Jurkat, Clone E6-1 (cell line): Measurements from ENCODE around the gene STARD10.

ENCODE experiments used
- DNase-seq: peaks from one replicate; pipeline ENCODE4 v3.0.0-alpha.2; 2011; ENCODE audit warnings: low read depth, low spot score
- H3K4me3 ChIP-seq: 2 replicates; pipeline ENCODE4 v1.5.1; 2011; ENCODE audit warnings: mild to moderate bottlenecking, low read length, control low read depth, moderate library complexity

Gene STARD10

GRCh38 chr11:72772059-72772458 is 21.8 kb downstream of the STARD10 start:
- no peak for DNase-seq

DNA sequence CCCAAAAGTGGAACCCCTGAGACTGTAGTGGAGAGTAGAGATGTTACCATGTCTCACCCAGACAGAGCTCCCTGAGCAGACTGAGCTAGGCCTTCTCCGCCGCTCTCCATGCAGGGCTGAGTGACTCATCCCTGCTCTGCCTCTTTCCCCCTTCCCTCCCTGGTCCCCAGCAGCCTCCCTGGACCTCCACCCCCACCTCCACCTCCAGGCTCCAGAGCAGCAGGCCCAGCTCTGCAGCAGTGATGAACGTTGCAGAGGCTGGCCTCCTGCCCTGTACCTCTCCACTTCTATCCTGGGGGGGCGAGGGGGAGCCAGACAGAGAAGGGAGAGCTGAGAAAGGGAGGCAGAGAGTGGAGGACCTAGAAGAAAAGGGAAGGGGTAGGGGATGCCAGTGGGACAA is 22.3 kb downstream of the STARD10 start:
- DNase-seq = no peak
- H3K4me3 ChIP-seq = no peak overlapping the region

More at GRCh38 chr11:72772059-72772458, 21.8 kb downstream of the STARD10 start:
- no peak overlapping the region for H3K4me3 ChIP-seq

DNA sequence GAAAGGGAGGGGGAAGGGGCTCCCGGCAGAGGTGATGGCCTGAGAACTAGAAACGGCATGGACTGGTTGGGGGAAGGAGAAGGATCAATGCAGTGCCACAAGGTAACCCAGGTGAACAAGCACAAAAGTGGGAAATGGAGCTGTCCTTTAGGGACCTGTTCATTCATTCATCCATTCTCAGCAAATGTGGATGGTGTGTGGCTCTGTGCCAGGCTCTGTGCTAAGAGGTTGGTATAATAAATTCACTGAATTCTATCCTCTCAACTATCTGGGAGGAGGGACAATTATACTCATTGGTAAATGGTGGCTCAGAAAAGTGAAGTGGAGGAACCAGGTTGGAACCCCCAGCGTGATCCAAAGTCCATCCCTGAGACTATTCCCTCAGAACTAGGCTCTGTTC is 23.0 kb downstream of the STARD10 start:
- no peak for DNase-seq
- no peak overlapping the region for H3K4me3 ChIP-seq

GRCh38 chr11:72769680-72770079 is 24.2 kb downstream of the STARD10 start:
- DNase-seq = no peak
- H3K4me3 ChIP-seq = no peak overlapping the region

DNA sequence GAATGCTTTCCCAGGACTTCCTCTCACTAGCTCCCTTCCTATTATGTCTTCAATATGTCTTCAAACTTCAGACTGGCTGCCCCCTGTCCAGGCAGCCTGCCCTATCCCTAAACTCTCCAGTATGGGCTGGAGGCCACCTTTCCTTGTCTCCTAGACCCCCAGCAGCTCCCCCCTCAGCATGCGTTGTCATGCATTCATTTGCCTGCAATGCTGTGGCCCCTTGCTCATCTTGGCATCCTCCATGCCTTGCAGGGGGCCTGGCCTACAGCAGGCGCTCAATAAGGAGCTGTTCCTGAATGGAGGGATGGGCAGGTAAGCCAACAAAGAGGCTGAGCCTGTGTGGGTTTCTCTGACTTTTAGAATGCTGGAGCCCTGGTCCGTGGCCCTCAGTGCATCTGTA is 25.3 kb downstream of the STARD10 start:
- no peak overlapping the region for H3K4me3 ChIP-seq
- DNase-seq = no peak

DNA sequence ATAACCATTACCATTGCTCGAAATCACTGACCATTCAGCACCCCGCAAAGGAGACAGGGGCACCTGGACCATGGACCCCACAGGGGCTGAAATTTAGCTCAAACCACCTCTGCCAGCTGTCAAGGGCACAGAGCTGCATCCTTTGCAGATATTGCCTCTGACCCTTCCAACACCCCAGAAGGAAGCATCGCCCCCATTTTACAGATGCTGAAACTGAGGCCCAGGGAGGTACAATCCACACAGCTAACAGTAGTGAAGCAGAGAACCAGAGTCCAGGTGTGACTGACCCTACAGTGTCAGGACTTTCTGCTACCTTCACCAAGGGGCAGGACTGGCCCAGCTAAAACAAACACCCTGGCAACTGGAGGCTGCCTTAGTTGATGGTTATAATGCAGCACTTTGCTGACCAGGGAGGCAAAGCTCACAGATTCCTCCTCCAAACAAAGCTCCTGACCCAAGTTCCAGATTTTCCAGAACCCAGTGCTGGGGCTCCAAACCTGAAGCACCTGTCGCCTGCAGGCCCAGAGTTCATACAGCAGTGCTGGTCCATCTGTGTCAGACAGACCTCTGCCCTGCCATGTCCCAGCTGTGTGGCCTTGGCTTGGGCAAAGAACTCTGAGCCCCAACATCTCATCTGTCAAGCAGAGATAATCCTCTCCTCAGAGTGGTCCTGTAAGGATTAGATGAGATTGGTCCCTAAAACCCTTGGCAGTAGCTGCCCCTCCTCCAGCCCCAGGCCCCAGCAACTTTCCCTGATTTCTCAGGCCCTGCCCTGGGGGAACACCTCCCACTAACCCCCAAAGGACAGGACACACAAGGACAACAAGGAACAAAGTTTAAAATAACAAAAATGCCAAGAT is 26.4 kb downstream of the STARD10 start:
- no peak overlapping the region for H3K4me3 ChIP-seq
- DNase-seq = no peak

DNA sequence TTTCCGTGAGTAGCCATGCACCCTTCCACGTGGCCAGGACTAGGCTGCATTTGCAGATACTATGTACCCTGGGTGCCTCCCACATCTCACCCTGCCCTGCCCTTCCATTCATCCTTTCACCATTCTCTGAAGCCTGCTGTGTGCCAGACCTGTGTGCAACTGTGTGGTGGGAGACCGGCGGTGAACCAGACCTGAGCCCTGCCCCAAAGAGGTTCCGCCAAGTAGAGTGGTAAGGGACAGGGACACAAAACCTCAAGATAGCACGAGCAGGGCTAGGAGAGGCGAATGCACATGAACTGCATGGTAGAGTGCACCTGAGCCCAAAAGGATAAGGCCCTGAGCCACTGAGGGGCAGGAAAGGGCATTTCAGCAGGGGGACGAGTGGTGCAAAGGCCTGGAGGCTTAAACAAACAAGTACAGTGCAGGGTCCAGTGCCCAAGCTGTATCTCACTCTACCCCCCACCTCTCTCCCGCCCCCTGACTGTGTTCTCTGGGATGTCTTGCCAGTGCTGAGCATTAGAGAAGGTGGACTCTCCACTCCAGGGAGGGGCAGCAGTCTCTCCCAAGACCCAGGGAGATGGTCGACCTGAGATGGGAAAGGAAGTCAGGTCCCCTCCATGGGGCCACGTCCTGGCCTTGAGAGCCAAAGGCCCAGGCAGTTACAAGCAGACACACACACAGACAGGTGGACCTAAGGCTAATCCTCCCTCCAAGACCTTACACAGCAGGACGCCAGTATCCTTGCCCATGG is 27.5 kb downstream of the STARD10 start:
- no peak overlapping the region for H3K4me3 ChIP-seq
- no peak for DNase-seq

DNA sequence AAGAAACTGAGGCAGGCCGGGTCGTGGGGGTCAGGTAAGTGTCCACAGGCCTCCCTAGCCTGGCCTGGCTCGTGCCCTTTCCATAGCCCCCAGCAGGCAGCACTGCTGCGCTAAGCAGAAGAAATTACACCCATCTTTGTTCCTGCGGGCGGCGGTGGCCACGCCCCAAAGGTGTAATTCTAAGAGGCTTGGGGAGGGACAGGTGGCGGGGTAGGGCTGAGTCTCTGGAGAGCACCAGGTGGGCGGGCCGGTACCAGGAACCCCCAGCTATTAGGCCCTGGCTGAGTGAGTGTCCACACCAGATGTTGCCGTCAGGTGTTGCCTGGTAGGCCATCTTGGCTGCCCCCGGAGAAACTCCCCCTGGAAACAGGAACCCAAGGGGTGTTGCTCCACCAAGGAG is 29.3 kb downstream of the STARD10 start:
- no peak for DNase-seq
- no peak overlapping the region for H3K4me3 ChIP-seq

- no peak for DNase-seq
- H3K4me3 ChIP-seq = no peak overlapping the region
Observed at GRCh38 chr11:72763823-72764222, 30.0 kb downstream of the STARD10 start.

DNA sequence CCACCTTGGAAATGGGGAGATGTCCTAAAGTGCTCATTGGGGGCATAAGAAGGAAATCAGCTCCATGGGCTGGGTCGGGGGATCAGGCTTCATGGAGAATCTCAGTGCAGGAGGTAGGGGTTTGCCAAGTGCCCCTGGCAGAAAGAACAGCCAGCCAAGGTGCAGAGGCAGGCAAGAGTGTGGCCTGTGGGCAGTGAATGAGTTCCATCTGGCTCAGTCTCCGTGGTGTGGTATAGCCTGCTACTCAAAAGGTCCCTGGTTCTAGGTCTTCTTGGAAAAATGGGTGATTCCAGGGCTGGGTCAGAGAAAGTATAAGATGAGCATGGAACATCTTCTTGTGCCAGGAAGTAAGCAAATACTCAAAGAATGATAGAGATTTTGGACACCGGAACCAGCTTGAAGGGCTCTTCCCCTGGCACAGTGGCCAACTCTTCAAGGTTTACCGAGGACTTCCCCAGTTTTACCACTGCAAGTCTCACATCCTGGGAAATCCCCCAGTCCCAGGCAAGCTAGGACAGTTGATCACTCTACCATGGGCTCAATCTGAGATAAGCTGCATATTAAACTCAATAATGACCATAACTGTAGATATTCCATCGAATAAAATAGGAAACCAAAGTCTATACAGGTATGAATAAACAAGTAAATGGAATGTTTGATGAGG is 31.1 kb downstream of the STARD10 start:
- H3K4me3 ChIP-seq = no peak overlapping the region
- no peak for DNase-seq

GRCh38 chr11:72760539-72761405 is 33.1 kb downstream of the STARD10 start:
- no peak for DNase-seq

GRCh38 chr11:72759468-72759985 is 34.3 kb downstream of the STARD10 start:
- no peak overlapping the region for H3K4me3 ChIP-seq
- no peak for DNase-seq

More at GRCh38 chr11:72760539-72761405, 33.1 kb downstream of the STARD10 start:
- no peak overlapping the region for H3K4me3 ChIP-seq

DNA sequence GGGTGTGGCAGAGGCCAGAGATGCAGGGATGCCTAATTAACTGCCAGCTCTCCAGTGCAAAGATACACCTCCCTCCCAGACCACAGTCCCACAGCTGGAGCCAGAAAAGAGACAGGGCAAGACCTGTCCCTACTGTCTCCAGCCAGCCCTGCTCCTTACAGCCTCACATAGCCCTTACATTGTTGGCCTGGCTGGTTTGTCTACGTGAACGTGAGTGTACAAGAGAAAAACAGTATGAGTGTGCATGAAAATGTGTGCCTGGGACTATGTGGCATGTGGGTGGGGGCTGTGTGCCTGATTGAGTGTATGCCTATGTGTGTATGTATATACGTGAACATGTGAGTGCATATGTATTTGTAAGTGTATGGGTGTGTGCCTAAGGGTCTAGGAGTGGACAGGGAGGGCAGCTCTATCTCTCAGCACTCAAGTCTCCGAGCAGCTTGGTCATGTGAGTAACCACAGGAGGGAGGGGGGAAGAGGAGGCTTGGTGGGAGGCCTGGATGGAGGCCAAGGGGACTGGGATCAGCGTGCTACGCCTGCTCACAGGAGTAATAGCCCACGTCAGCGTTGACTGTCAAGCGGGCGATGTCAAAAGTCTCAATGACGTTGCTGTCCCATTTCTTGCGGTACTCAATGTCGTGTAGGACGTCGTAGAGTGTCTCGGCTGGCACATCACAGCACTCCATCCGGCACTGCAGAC is 35.0 kb downstream of the STARD10 start:
- no peak overlapping the region for H3K4me3 ChIP-seq
- no peak for DNase-seq

GRCh38 chr11:72758304-72758689 is 35.5 kb downstream of the STARD10 start:
- no peak overlapping the region for H3K4me3 ChIP-seq
- DNase-seq = no peak

DNA sequence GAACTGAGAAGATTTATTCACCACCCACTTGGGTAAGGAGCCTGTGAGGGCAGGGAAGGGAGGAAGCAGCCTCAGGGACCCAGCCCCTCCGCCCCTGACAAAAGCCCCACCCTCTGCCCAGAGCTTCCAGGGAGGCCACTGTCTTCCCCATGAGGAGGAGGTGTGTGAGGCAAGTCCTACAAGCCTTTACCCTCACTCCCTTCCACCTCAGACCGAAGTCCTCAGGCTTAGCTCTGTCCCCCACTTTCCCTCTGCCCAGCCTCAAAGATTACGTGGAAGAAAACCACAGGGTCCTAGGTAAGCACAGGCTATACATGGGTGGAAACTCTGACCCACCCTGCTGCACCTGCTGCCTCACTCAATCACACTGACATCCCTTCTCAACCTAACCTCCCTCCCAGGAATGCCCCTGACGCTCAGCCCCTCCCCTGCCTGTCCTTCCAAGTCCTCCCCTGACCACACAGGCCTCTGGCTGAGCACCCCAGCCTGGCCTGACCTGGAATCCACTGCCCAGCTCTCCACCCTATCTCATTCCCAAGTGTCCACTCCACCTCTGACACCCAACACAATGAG is 38.0 kb downstream of the STARD10 start:
- no peak for DNase-seq
- H3K4me3 ChIP-seq = no peak overlapping the region

DNA sequence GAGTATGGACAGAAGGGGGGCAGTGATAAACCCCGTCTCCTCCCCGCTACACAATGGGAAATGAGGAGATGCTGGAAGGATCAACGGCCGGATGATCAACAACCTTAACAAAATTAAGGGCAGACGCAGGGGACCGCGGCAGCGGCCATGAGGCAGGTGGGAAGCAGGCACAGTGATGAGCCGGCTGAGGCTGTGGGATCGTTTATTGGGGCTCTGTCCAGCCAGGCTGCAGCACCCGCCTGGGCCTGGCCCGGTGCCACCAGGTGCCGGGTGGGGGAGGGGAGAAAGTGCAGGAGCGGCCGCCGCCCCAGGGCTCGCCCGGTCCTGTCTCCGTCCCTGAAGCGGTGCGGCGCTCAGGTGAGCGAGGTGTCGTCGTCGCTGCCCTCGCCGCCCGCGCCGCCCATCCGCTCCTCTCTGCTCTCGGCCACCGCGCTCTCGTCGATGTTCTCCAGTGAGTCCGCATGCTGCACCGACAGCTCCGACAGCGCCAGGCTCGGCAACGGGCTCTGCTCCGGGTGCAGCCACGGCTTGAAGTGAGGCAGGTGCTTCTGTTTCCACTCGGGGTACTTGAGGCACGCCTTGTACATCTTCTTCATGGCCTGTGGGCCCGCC is 39.2 kb downstream of the STARD10 start:
- H3K4me3 ChIP-seq = no peak overlapping the region
- no peak for DNase-seq

- no peak for DNase-seq
- no peak overlapping the region for H3K4me3 ChIP-seq
Observed at GRCh38 chr11:72754149-72754543, 39.7 kb downstream of the STARD10 start.
